Subcutaneous adipose tissue (tissue), 4 donors: ENCODE measurements around the gene CDH23. TPM values are rescaled to one million over a fixed set of nuclear protein-coding genes. Genes with fewer than 3 reads are reported as not detected.

Experiments used
- total RNA-seq, 4 donors: library from RNA; depleted of rRNA; stranded (reverse); fragments of >200 nt; gene quantifications; one replicate each; pipeline ENCODE4 v1.1.0, GENCODE V29; 2016
- TF ChIP-seq, protein P1 (sequence below): fragments of 450-650 bp; IDR thresholded peaks from one replicate; pipeline ENCODE4 v1.5.1; 2016; ENCODE audit warnings: low read depth, mild to moderate bottlenecking, control low read depth, antibody characterized with exemption, moderate library complexity

The CDH23 gene
- total RNA-seq, 4 donors from 2014 or later = 14.3 to 74.8 (median 24.1) TPM

DNA sequence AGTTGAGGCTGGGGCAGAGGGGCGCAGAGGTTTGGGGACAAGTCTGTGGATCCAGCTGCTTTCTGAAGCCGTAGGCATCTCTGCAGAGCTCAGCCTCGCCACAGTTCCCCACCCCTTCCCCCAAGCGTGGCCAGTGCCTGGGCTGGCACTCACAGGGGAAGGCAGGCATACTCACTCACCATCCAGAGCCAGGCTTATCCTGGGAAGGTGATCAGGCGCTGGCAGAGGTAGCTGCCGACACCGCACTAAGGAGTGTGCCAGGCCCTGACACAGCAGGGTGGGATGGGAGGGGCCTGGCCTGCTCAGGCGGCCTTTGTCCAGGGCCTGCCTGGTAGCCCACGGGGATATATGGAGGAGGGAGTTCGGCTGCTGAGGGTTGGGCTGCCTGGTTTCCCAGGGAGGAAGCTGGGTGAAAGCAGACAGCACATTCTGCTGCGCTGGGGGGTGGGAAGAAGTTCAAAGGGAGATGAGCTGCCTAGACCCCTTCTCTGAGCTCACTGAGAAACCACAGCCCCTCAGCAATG is 360.7 kb downstream of the CDH23 start:
- TF ChIP-seq, protein P1, sequence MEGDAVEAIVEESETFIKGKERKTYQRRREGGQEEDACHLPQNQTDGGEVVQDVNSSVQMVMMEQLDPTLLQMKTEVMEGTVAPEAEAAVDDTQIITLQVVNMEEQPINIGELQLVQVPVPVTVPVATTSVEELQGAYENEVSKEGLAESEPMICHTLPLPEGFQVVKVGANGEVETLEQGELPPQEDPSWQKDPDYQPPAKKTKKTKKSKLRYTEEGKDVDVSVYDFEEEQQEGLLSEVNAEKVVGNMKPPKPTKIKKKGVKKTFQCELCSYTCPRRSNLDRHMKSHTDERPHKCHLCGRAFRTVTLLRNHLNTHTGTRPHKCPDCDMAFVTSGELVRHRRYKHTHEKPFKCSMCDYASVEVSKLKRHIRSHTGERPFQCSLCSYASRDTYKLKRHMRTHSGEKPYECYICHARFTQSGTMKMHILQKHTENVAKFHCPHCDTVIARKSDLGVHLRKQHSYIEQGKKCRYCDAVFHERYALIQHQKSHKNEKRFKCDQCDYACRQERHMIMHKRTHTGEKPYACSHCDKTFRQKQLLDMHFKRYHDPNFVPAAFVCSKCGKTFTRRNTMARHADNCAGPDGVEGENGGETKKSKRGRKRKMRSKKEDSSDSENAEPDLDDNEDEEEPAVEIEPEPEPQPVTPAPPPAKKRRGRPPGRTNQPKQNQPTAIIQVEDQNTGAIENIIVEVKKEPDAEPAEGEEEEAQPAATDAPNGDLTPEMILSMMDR = no peak

DNA sequence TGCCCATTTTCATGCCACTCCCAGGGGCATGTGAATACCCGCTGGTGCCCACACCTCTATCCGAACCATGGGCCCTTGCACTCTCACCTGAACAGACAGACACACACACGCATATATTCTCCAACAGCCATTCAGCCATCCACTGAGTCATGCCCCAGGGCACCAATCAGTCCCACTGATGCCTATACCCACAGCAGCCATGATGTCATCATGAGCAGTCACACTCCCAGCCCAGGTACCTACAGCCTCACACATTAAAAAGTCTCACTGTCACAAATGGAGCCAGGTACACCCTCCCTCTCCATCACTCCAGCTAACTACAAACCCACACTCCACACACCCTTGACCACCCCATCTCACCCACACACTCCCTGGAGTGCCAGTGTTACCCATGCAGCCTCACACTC is 364.4 kb downstream of the CDH23 start:
- TF ChIP-seq, protein P1 = no peak

DNA sequence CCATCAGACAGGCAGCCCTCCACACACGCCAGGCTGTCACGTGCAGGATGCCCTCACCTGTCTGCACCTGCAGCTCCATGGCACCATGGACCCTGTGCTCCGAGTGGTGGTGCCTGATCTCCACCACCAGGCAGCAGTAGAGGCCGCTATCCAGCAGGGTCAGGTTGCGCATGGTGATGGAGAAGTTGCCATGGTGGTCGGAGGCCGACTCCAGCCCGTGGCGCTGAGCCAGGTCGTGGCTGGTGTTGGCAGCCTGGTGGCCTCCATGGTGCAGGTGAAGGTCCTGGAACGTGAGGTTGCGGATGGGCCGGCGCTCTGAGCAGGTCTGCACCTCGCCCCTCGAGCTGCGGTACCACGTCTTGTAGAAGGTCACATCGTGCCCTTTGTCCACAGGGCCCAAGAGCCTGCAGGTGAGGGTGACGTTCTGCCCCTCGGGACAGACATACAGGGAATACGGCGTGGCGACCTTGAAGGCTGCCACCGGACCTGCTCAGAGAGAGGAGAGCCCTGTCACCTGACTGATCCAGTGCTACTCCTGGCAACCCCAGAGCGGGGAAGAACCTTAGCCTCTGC is 364.9 kb downstream of the CDH23 start:
- TF ChIP-seq, protein P1 = no peak

DNA sequence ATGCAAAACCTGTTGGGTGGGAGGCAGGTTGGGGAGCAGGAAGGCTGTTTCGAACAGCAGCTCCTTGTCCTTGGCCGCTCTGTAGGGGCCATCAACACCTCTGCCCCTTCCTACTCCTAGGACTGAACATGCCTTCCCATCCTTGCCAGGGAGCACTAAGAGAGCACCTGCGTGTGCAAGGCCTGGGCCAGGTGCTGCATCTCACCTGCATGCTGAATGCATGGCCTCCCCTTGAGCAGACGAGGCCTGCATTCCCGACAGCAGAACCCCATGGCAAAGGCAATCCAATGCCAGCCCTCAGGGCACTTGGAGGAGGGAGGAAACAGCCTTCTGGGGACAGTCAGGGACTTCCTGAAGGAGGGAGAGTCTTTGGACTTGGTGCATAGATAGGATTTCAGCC is 365.6 kb downstream of the CDH23 start:
- TF ChIP-seq, protein P1 = no peak

DNA sequence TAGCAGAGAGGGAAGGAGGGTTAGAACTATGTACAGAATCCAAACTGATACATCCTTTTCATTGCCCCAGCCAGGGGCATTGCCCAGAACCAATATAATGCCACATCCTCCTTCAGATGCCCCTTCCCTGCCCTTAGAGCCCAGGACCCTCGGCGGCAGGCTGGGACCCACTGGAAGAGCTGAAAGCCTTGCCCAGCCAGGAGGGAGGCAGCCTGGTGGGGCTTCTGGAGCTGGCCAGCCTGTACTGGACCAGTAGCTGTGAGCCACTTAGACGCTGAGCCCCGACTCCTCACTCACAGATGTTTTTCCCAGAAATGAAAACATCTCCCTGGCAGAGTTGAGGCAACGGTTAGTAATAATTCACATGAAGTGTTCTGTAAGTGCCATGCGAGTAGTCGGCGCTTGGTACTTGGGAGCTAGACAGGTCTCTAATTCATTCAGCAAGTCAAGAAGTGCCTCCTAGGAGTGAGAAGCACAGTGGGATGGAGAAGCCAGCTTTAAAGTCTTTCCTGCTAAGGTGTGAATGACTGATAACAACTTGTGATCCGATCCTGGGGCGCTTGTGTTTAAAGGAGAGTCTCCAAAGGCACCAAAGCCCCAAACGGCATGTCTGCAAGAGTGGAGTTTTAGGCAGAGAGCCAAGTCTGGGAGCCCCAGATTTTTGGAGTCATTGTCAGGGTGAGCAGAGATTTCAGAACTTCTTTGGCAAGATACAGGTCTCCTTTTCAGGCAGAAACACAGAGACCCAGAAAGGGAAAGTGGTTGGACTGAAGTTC is 366.8 kb downstream of the CDH23 start:
- TF ChIP-seq, protein P1 = no peak

DNA sequence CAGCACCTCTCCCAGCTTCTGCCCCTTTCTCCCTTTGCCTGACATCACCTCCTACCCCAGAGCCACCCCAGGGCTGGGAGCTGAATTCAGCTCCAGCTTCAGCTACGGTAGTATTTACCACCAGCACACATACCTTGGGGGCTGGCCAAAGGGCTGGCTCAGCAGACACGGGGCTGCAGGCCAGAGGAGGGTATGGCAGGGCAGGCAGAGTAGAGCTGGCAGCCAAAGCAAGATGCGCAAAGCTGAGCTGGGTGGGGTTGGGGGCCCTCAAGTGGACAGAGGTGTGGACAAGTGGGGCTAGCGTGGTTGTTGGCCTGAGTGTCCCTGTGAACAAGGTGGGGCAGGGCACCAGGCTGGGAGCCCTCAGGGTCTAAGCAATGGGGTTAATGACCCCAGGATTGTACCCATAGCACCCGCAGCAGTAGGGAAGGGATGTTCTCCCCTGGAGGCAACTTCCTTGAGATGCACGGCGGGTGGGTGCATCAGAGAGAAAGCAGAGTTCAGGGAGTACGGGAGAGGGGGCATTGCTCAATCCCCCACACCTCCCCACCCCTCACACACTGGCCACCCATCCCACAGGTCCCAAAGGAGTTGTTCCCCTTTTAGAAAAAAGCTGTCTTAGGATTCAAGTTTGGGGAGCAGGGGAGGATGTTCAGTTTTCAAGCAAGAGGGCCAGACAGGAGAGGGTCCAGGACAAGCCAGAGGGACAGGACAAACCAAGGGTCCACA is 368.6 kb downstream of the CDH23 start:
- TF ChIP-seq, protein P1 = no peak
